GM21737 (cell line): ENCODE results near the gene RAPGEF6.

Source experiments
- ATAC-seq: cut with Tn5 transposase; IDR thresholded peaks from one replicate; pipeline ENCODE4 v1.9.1; 2021; ENCODE audit warnings: mild to moderate bottlenecking, moderate library complexity; ENCODE audit not compliant: unreplicated experiment

The RAPGEF6 gene

GRCh38 chr5:131542723-131543122, 92.3 kb downstream of the RAPGEF6 start:
- ATAC-seq = no peak

- ATAC-seq = no peak
Measured at GRCh38 chr5:131541762-131542161, 93.3 kb downstream of the RAPGEF6 start.

DNA sequence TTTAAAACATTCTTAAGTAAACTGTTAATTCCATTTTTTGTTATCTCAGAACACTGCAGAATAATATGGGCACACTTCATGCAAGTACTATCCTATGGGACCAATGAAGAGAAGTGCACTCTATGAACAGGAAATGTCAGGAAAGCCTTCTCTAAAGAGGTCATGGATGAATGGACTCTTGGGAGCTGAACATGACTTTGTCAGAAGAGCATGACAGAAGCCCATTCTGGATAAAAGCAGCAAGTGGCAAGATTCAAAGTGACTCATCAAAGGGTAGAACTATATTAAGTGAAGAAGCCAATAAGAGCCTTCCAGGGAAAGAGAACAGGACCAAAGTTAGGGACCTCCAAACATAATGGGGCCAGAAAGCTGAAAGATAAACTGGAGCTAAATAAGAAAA, 94.0 kb downstream of the RAPGEF6 start:
- ATAC-seq = no peak

GRCh38 chr5:131539251-131539650, 95.8 kb downstream of the RAPGEF6 start:
- ATAC-seq = no peak

DNA sequence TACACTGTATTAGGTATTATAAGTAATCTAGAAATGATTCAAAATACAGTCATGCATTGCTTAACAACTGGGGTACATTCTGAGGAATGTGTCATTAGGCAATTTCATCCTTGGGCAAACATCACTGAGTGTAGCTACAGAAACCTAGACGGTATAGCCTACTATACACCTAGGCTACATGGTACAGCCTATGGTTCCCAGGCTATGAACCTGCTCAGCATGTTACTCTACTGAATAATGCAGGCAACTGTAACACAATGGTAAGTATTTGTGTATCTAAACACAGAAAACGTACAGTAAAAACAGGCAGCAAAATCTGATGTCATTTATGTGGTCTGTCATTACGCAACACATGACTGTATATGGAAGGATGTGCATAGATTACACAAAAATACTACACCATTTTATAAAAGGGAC, 96.8 kb downstream of the RAPGEF6 start:
- ATAC-seq = no peak

DNA sequence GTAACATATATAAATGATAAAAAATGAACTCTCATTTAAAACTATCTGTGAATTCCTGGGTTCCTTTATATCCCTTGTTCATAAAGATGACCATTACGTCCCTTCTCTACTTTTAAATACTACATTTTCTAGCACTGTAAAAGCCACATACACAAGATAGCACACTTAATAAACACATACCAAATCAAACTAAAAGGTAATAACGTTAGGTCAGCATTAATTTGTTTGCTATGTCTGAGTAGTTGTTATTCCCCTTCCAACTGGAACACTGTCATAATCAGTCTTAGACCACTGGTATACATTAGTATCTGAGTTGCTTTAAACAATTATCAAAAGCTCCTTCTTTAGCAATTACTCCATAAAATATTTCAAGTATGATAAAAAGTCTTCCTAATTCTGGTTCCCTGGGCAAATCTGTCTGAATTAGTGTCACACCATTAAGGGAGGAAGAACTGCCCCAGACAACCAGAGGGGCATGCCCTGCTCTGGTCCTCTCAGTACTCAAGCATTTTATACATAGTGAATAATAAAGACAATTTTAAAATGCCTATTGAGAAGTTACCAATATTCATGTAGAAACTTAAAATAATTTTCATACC, 98.1 kb downstream of the RAPGEF6 start:
- ATAC-seq = no peak

DNA sequence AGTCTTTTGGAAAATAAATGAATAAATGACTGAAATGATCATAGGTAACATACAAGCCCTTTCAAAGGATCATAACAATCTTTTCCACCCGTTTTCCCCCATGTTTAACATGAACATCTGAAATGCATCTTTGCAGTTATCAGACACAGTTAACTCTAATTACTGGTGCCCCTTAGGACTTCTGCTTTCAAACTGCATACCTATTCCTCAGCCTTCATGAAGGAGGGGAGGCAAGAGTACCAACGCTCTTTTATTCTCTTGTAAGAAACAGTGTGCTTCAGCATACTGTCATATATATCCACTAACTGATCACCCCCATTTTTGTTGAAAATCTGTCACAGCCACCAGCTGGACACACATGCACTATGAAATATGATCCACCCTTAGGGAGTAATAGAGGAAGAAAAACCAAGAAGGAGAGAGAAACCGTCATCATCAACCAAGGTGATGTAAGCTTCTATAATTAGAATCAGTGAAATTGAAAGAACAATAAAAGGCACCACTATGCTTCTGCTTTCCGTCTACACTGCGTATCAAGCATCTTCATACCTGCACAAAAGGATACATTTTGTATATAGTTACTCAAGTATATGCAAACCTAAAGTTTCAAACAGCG, 98.7 kb downstream of the RAPGEF6 start:
- peak; percentile 88 for ATAC-seq

DNA sequence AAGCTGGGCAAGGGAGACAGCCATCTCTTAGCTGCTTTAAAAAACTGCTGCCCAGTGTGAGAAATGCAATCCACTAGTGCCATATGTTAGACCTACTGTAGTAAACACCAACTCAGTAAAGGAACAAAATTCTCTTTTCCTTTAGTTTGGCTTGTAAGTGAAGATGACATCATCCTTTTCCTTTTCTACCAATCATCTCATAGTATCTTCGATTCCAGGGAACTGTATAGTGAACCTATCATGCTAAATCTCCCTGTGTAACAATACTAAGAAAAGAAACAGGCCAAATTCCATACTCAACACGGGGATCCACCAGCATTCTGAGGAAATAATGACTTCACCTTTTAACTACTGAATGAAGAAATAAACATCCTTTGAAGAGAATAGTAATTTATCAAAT, 100.1 kb downstream of the RAPGEF6 start:
- ATAC-seq = no peak

DNA sequence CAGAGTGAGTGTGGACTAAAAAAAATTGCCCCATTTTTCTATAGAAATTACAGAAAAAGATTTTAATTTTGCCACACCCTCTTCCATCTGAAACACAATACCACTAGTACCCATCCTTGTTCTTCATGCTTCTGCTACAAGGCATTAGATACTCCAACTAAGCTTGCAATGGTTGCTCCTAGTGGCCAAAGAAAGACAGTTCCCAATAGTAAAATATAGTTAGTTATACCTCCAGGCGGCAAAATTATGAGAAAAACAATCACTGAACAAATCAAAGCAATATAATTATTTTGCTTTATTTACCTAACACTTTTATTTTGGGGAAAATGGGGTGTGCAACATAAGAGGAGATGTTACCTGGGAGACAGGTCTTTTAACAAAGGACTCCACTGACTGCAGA, 101.2 kb downstream of the RAPGEF6 start:
- ATAC-seq = no peak

DNA sequence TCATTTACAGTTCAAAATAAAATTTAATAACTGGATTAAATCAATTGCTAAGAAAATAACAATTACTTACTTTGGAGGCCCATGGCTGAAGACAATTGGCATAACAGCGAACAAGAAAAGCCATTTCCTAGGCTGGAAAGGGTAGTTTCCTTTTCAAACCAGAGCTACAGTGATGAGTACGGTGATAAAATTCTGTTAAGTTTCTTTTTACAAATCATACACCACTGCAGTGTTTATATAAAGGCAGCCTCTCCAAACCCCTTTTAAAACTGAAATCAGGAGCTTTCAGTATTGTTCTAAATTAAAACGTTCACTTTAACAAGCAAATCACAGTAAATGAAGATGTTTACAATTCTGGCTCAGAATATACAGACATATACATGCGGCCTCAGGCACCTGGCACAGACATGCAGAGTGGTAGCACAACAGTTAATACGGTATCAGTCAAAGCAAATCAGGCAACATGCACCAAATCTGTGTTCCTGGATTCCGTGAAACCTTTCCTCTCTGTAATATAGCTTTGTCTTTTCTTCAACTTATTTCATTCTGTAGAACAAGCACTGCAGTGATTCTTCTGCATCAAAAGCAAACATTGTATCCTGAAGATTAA, 102.9 kb downstream of the RAPGEF6 start:
- no peak for ATAC-seq

DNA sequence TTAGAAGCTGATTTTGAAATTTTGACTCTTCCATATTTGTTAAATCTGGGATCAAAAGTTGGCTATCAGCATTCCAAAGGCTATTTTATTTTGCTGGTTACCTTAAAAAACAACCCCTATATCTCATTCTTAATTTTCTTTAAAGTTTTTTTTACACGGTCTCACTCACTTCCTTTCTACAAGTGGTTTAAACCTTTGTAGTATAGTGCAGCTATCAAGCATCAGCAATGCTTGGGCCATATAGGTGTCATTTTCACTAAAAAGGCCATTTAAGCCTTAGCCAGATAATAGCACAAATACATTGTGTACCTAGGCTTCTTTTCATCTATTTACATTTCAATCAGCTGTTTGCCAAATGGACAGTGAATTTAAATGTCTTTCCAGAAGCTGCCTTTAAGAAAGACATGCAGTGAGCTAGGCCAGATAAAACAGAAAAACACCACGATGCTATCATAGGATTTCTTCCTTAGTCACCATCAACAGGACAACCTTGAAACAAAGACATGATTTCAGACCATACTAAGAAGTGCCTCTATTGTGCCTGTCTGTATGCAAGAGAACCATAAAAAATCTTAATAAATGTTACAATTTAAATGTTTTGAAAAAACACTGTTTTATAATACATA, 104.2 kb downstream of the RAPGEF6 start:
- no peak for ATAC-seq

DNA sequence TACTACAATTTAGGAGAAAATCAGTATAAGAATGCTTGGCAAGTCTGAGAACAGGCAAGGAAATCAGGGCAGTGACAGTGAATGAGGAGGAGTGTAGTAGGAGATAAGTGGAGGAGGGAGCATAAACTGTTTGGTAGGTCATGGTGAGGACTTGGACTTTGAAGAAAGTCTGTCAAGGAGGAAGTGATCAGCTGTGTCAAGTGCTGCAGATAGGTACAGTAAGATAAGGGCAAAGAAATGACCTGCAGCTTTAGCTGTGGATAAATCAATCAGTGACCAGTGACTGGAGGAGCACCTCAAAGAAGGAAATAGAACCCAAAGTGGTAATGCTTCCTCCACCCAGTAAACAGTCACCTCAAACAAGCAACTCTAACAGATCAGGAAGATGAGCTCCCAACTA, 106.3 kb downstream of the RAPGEF6 start:
- ATAC-seq = peak; percentile 60

GRCh38 chr5:131525805-131526204, 109.2 kb downstream of the RAPGEF6 start:
- no peak for ATAC-seq

GRCh38 chr5:131524431-131524830, 110.6 kb downstream of the RAPGEF6 start:
- no peak for ATAC-seq

DNA sequence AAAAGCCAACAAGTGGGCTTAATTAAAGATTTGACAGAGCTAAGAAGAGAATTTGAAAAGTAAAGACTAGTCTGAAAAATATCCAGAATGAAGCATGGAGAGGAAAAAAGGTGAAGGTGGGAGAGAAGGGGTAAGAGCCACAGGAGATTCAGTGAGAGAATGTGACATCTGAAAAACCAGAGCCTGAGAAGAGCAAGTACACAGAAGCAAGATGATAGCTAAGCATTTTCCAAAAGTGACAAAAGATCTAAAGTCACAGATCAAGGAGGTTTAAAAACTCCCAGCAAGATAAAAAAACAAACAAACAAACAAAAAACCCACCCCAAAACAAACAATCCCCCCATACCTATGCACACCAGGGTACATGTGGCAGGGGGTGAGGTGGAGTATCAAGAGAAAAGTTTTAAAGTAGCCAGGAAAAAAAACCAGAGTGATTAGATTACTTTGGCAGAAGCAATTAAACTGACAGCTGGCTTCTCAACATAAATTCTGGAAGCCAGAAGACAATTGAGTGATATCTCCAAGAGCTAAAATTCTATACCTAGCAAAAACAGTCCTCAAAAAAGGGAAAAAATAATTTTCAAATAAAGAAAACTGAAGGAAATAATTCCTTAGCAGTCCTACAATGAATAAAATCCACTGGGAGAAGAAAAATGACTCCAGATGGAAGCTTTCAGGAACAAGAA, 111.4 kb downstream of the RAPGEF6 start:
- ATAC-seq = no peak

DNA sequence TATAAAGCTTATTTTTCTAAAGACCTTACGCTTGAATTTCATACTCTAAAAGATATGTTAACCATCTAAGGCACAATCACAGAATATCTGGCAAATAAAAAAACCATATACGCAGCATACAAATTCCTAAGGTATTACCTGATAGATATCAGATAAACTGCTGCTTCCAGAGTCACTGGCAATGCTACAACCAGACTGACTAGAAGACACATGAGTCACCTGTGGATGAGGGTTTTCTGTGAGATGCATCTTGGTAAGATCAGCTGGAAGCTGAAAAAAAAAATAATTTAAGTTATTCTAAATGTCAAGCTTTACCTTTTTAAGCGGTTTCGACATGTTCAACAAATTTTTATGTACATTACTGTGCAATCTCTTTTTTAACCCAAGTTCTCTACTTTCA, 113.8 kb downstream of the RAPGEF6 start:
- no peak for ATAC-seq

DNA sequence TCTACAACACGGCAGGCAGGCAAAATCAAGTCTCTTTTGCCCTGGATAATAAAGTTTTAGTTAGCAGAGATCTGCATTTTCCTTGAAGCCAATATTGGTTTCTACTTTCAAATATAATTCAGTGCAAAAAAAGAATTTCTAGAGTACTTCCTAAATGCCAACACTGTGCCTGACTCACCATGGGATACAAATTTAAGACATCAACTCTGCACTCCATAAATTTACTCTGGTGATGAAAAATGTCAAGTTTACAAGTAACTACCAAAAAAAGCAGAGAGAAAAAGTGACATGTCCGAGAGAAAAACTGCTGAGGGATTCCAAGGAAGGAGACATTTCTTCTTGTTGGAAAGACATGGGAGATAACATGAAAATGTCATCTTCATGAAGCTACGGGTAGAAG, 119.7 kb downstream of the RAPGEF6 start:
- no peak for ATAC-seq

DNA sequence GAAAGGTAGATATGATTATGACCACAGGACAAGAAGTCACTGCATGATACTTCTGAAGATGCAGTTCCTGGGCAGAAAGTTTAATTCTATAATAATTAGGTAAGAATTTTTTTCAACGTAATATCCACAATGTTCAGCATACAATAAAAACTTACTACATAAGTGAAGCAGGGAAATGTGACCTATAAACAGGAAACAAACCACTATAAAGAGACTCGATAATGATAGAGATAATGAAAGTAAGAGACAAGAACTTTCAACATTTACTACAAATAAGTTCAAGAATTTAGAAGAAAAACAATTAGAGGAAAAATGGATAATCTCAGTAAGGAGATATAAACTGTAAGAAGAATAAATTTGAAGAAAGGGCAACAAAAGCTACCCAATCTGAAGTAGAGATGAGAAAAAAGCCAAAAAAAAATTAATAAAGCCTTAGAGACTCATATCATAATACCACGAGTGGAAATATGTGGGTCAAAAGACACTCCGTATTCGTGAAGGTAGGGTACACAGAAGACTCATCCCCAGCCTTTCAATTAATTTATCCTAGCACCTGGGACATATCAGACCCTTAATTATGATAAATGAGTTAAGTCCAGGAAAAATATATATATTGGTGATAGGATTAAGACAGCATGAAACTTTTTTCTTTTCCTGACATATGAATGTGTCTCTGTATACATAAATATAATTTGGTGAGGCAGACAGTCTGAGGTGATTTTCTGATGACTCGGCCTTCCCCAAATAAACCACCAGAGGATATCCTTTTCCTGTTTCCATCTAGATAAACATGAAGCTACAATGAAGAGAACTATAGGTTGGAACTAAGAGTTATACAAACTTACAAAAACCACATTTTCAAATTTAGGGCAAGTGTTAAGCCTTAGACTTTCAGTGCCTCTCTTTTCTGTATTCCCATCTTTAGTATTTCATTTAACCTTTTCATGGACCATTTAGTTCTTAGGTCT, 120.4 kb downstream of the RAPGEF6 start:
- ATAC-seq = no peak

GRCh38 chr5:131513780-131514179, 121.2 kb downstream of the RAPGEF6 start:
- ATAC-seq = no peak

DNA sequence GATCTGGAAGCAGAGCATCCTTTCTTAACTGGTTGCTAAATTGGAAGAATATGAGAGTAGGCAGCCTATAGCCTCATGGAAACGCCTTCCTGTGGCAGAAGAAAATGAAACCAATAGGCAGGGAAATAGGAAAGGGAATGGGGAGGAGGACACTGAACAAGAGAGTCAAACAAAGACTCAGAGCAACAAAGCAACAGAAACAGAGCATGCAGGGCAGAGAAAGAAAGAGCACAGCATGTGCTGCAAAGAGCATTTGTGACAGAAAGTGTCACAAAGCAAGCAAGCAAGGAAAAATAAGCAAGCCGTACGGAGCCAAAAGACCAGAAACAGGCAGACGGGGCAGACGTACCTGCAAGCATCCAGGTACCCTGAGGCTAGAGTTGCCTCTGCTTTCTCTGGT, 123.1 kb downstream of the RAPGEF6 start:
- no peak for ATAC-seq
